HEK293T (cell line): Measurements from ENCODE around the gene FAM20B.

Experiments
- ELF4 ChIP-seq: fragments of 450-650 bp; IDR thresholded peaks from 2 replicates; pipeline ENCODE4 v1.6.1; 2017; ENCODE audit warnings: antibody characterized with exemption
- FOXK2 ChIP-seq: fragments of 450-650 bp; IDR thresholded peaks from 2 replicates; pipeline ENCODE4 v1.6.1; 2016; ENCODE audit warnings: mild to moderate bottlenecking
- LEF1 ChIP-seq: fragments of 450-650 bp; IDR thresholded peaks from 2 replicates; pipeline ENCODE4 v1.6.1; 2017; ENCODE audit warnings: mild to moderate bottlenecking, borderline replicate concordance
- TARDBP ChIP-seq: fragments of 450-650 bp; IDR thresholded peaks from 2 replicates; pipeline ENCODE4 v1.6.1; 2016
- ZNF384 ChIP-seq: fragments of 450-650 bp; IDR thresholded peaks from 2 replicates; pipeline ENCODE4 v1.6.1; 2016

DNA sequence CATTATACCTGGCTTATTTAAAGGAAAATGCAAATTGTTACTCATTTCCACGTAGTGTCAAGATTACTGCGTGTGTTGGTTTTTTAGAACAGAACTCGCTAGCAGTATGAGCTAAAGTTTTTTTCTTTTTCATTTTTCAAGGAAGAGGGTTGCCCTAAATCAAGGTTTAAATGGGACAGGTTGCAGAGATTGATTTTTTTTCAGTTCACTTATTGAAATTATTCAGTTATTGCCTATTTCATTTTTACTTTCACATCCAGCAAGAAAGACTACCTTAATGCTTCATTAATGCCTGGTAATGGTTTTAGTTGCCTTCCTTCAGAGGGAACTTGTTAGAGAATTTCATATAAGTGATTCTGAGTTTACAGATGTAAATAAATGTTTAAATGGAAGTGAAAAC, 5.6 kb downstream of the FAM20B start:
- no peak for TF ChIP-seq TARDBP
- TF ChIP-seq ELF4: no peak
- TF ChIP-seq FOXK2: no peak
- TF ChIP-seq ZNF384: no peak
- no peak for TF ChIP-seq LEF1
